GM21360 (cell line): ENCODE data around the gene RIPK3.
A peak's percentile ranks its signal among the peaks of the same experiment; 100 is the strongest.
"Not testable (repeated sequence)": the region's sequence is repeated elsewhere in the genome, so short reads cannot be mapped to it uniquely, and the experiment has no call there.

Experiments
- ATAC-seq: cut with Tn5 transposase; IDR thresholded peaks from one replicate; pipeline ENCODE4 v1.9.1; 2021; ENCODE audit warnings: mild to moderate bottlenecking, moderate library complexity; ENCODE audit not compliant: unreplicated experiment

Gene RIPK3

GRCh38 chr14:24339284-24340151, at the start of gene RIPK3:
TSS of gene RIPK3 (minus strand) at chr14:24339991. CDS start at chr14:24339826, 165 bp downstream.
- ATAC-seq = peak; percentile 74

- no peak for ATAC-seq
These were observed 49.5 kb upstream of the RIPK3 start for GRCh38 chr14:24389226-24389848.

GRCh38 chr14:24388474-24389179, 48.8 kb upstream of the RIPK3 start:
- no peak for ATAC-seq

GRCh38 chr14:24387579-24387978, 47.8 kb upstream of the RIPK3 start:
- not testable (repeated sequence) for ATAC-seq

- ATAC-seq = no peak
These were observed 47.2 kb upstream of the RIPK3 start for GRCh38 chr14:24387009-24387345.

GRCh38 chr14:24385524-24385923, 45.7 kb upstream of the RIPK3 start:
- ATAC-seq = no peak

- ATAC-seq = no peak
These were observed 44.4 kb upstream of the RIPK3 start for GRCh38 chr14:24384169-24384568.

GRCh38 chr14:24382064-24382371, 42.2 kb upstream of the RIPK3 start:
- no peak for ATAC-seq

GRCh38 chr14:24381363-24382063, 41.7 kb upstream of the RIPK3 start:
- no peak for ATAC-seq

- no peak for ATAC-seq
These were observed 40.3 kb upstream of the RIPK3 start for GRCh38 chr14:24379907-24380730.

- ATAC-seq = no peak
These were observed 39.5 kb upstream of the RIPK3 start for GRCh38 chr14:24378981-24379906.

- no peak for ATAC-seq
These were observed 38.5 kb upstream of the RIPK3 start for GRCh38 chr14:24378327-24378726.

GRCh38 chr14:24377657-24378056, 37.9 kb upstream of the RIPK3 start:
- no peak for ATAC-seq

GRCh38 chr14:24377126-24377525, 37.3 kb upstream of the RIPK3 start:
- ATAC-seq = no peak

GRCh38 chr14:24376448-24377070, 36.8 kb upstream of the RIPK3 start:
- ATAC-seq = no peak

- ATAC-seq = no peak
These were observed 33.1 kb upstream of the RIPK3 start for GRCh38 chr14:24372701-24373416.

- ATAC-seq = not testable (repeated sequence)
These were observed 31.8 kb upstream of the RIPK3 start for GRCh38 chr14:24371605-24372004.

- ATAC-seq = no peak
These were observed 31.0 kb upstream of the RIPK3 start for GRCh38 chr14:24370748-24371147.
